Stimulated activated CD8-positive, alpha-beta memory T cell treated with anti-CD3 and anti-CD28 coated beads, Interleukin-4, amount 100 ng/mL, for 4 hours (primary cell): ENCODE results near the gene SPRED3.
"Not testable (repeated sequence)": the region's sequence is repeated elsewhere in the genome, so short reads cannot be mapped to it uniquely, and the experiment has no call there.

ENCODE experiments used
- DNase-seq, 2 donors: peaks; one replicate each; pipeline ENCODE4 v3.0.0-alpha.2; 2020; ENCODE audit warnings: low read depth in 2 of 2, low spot score in 1 of 2

Gene SPRED3

DNA sequence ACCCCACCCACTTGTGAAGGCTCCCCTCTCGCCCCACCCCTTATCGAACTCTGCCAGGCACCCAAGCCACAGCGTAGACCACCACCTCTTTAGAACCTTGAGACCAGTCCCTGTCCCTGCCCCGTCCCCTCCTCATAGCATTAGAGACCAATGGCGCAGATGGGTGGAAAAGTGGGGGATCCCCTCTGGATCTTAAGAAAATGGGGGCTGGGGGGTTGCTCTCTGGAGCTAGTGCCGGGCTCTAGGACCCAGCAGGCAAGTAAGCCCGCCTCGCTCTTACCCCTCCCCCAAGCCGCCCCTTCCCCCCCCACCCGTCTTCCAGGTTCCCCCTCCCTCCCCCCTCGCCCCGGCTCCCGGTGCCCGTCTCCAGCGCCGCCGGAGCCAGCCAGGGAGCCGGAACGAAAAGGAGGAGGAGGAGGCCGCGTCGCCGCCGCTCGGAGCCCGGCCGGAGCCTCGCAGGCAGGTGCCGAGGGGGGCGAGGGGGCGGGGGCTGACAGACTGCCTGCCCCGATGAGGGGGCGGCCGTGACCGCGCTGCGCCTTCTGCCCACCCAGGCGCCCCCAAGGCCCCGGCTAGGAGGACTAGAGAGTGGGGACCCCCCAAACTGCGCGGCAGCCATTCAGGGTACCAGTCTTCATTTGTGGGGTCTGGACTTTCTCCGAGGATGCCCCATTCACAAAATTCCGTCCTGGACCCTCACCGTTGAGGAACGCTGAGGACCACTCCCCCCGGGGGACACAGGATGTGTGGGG is at the start of gene SPRED3:
TSS of gene SPRED3 (plus strand) at position 349 of the 752 bp plus-strand sequence. CDS start 1,606 bp downstream, outside the sequence.
- DNase-seq: no peak

DNA sequence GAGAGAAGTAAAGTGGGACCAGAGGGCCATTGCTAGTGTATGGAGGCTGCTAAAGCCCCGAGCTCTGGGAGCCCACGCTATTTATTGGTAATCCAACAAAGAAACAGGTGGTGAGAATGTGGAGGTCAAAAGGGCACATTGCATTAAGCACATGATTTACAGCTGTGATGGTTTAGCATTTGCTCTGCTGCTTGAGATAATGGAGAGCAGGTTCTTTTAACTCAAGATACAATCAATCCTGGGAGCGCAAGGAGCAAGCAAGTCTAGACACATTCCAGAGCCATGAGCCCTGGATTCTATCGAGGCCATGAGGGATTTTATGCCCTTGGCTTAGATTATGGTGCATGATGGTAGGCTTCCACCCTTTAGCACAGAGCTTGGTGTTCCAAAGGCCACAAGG is 49.5 kb upstream of the SPRED3 start:
- DNase-seq: not testable (repeated sequence)

DNA sequence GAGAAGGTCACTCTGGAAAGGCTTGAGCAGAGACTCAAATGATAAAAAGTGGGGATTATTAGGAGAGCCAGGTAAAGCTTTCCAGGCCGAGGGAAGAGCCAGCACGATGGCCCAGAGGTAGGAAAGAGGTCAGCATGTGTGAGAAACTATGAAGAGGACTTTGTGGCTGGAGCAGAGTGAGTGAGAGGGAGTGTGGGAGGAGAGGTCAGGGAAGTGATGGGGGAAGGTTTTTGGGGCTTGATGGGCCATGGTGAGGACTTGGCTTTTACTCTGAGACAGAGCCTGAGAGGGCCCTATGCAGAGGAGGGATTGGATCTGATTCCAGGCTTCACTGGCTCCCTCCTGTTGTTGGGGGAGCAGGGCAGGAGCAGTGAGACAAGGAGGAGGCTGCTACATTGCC is 47.6 kb upstream of the SPRED3 start:
- DNase-seq: no peak

- DNase-seq: no peak
Measured at GRCh38 chr19:38346837-38347236, 41.7 kb upstream of the SPRED3 start.

DNA sequence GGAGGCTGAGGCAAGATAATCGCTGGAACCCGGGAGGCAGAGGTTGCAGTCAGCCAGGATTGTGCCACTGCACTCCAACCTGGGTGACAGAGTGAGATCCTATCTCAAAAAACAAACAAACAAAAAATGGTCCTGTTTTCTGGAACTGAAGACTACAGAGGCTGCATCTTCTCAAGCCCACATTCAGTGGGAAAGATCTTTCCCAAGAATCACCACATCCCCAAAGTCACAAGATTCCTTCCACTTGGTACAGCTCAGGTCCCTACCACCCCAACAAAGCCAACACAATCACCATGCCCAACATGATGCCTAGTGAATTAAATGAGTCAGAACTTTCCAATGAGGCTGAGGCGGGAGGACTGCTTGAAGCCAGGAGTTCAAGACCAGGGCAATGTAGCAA is 37.6 kb upstream of the SPRED3 start:
- DNase-seq: no peak

- DNase-seq: no peak
Measured at GRCh38 chr19:38351865-38352395, 36.6 kb upstream of the SPRED3 start.

GRCh38 chr19:38352611-38353010 is 35.9 kb upstream of the SPRED3 start:
- DNase-seq: no peak

DNA sequence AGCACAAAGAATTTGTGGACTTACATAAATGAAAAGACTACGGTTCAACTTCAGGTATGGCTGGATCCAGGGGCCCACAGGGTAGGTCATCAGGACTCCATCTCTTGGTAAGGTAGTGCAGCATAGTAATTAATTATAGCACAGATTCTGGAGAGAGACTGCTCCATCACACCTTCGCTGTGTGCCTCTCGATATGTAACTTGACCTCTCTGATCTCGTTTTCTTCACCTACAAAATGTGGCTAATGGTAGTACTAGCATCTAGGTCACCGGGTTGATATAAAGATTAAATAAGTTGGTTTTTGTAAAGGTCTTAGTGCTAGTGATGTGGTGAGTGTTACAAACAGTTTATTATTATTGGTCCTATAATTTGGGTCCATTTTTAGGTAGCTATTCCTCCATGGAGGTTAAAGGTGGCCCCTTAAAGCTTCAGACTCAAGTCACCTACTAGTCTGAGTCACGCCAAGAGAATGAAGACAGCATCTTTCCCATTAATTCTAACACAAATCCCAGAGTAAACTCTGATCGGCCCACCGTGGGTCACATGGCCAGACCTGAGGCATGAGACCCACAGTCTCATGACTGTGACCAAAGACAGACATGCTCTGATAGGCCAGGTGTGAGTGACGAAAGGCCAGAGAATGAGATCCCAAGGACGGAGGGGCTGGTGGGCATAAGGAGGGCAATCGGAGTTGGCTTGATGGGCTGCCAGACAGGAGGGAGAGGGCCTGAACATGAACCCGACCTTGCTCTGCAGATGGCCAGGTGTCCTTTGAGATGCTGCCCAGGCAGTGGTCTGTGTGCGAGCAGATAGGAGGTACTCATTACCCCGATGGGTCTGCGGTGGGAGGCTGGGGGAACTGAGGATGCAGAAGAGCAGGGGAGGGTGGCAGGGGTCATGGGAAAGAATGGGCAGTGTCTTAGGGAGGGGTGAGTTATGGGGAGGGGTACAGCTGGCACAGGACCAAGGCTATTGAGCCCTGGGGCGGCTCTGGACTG is 32.5 kb upstream of the SPRED3 start:
- DNase-seq: no peak

DNA sequence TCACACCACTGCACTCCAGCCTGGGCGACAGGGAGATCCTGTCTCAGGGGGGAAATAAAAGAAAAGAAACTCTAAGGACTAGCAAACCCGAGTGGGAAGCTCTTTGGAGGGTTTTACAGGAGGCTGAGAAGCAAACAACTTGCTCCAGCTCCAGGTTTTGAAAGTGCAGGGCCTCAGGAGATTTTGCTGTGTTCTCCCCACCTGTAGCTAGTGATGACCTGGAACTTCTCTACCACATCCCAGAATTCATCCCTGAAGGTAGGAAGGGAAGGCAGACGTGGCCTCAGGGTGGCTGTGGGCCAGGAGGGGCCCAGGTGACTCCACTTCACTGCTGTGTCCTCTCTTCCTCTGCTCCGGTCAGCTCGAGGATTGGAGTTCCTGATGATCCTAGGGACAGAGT is 30.4 kb upstream of the SPRED3 start:
- no peak for DNase-seq

DNA sequence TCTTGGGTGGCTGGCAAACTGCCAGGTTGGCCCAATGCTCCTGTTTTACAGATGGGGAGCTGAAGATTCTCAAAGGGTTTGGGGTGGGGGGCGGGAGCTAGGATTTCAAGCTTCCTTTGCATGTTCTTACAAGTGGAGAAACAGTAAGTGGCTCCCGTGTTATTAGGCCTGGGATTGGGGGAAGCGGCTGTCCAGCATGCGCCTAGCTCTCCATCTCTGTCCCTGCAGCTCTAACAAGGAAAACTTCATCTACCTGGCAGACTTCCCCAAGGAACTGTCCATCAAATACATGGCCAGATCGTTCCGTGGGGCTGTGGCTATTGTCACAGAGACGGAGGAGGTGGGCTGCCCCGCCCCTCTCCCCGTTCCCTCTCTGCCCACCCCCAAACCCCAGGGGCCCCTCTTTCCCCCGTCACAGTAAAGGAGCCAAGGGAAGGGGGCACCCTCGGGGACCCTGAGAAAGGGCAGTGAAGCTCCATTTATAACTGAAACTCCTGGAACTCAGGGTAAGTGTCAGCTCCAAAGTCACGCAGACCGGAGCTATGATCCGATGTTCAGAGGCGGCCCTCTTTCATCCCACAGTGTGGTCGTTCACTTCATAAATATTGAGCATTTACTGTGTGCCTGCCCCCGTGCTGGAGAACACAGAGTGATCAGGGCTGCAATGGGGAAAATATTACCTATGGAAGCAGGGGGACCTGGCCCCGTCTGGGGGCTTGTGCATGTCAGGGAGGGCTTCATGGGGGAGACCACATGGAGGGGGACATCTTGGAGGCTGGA is 29.1 kb upstream of the SPRED3 start:
- DNase-seq: no peak

GRCh38 chr19:38360351-38360750 is 28.1 kb upstream of the SPRED3 start:
- no peak for DNase-seq

GRCh38 chr19:38360839-38361631 is 27.5 kb upstream of the SPRED3 start:
- DNase-seq: no peak

DNA sequence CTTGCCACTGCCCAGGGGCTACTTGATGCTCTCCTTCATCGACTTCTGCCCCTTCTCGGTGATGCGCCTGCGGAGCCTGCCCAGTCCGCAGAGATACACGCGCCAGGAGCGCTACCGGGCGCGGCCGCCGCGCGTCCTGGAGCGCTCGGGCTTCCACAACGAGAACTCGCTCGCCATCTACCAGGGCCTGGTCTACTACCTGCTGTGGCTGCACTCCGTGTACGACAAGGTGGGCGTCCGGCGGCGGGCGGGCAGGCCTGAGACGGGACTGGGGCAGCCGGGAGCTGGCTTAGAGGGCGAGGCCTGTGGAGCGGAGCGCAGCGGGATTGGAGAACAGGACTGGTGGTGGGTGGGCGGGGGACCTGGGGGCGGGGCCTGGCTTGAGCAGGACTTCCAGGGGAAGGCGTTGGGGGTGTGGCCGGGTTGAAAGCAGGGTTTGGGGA is 26.8 kb upstream of the SPRED3 start:
- DNase-seq: peak in 1 of 2 donors; percentile 31

GRCh38 chr19:38362076-38362945 is 26.2 kb upstream of the SPRED3 start:
- peak; percentile 35 to 43 for DNase-seq

DNA sequence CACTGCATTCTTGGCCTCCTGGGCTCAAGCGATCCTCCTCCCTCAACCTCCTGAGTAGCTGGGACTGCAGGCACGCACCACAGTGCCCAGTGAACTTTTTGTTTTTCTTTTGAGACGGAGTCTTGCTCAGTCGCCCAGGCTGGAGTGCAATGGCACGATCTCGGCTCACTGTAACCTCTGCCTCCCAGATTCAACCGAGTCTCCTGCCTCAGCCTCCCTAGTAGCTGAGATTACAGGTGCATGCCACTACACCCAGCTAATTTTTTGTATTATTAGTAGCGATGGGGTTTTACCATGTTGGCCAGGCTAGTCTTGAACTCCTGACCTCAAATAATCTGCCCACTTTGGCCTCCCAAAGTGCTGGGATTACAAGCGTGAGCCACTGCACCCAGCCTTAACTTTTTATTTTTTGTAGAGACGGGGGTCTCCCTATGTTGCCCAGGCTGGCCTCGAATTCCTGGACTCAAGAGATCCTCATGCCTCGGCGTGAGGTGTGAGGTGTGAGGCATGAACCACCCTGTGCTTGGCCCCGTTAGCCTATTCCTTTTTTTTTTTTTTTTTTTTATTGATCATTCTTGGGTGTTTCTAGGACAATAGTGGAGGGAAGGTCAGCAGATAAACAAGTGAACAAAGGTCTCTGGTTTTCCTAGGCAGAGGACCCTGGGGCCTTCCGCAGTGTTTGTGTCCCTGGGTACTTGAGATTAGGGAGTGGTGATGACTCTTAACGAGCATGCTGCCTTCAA is 25.4 kb upstream of the SPRED3 start:
- DNase-seq: not testable (repeated sequence)

GRCh38 chr19:38367041-38367440 is 21.5 kb upstream of the SPRED3 start:
- DNase-seq: no peak

DNA sequence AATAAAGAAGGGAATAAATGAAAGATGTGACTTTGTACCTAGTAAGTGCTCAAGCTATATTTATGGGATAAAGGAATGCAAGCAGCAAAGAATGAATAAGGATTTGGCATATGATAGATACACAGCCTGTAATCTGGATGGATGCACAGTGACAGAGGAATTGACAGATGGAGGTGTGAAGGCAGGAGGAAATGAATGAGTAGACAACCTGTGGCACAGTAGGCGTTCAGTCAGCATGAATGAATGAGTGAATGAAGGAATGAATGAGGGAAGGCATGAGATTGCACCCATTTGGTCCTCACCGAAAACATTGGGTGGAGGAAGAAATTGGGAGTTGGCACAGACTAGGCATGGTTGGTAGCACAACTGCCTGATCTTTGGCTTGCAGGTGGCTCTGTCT is 18.9 kb upstream of the SPRED3 start:
- no peak for DNase-seq

- DNase-seq: no peak
Measured at GRCh38 chr19:38370299-38370698, 18.2 kb upstream of the SPRED3 start.
